ENCODE data around the gene CHST12. TPM values are rescaled to one million over a fixed set of nuclear protein-coding genes. Genes with fewer than 3 reads are reported as not detected.

CHST12 gene
- total RNA-seq, 1 donor from 2014 or later, result 16.7 TPM

- Mint-ChIP-seq H3K4me3 (ENCODE audit: low read depth) (no peak overlapping the region), H3K4me1 (ENCODE audit: low read depth) (peaks cover 2% of the 10 kb centered on the region), H3K9me3 (ENCODE audit: low read depth) (no peaks in the 10 kb centered on the region), H3K27ac (no peak overlapping the region), H3K36me3 (ENCODE audit: insufficient read depth) (no peaks in the 10 kb centered on the region), H3K27me3 (no peaks in the 10 kb centered on the region)
- TF ChIP-seq, protein P1, sequence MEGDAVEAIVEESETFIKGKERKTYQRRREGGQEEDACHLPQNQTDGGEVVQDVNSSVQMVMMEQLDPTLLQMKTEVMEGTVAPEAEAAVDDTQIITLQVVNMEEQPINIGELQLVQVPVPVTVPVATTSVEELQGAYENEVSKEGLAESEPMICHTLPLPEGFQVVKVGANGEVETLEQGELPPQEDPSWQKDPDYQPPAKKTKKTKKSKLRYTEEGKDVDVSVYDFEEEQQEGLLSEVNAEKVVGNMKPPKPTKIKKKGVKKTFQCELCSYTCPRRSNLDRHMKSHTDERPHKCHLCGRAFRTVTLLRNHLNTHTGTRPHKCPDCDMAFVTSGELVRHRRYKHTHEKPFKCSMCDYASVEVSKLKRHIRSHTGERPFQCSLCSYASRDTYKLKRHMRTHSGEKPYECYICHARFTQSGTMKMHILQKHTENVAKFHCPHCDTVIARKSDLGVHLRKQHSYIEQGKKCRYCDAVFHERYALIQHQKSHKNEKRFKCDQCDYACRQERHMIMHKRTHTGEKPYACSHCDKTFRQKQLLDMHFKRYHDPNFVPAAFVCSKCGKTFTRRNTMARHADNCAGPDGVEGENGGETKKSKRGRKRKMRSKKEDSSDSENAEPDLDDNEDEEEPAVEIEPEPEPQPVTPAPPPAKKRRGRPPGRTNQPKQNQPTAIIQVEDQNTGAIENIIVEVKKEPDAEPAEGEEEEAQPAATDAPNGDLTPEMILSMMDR (IDR thresholded peaks at IDR 0.05; ENCODE audit: unreplicated experiment), result no peak
- no peak for DNase-seq (ENCODE audit: low spot score, unreplicated experiment)
Observed at GRCh38 chr7:2494191-2495130, 91.0 kb downstream of the CHST12 start.

DNA sequence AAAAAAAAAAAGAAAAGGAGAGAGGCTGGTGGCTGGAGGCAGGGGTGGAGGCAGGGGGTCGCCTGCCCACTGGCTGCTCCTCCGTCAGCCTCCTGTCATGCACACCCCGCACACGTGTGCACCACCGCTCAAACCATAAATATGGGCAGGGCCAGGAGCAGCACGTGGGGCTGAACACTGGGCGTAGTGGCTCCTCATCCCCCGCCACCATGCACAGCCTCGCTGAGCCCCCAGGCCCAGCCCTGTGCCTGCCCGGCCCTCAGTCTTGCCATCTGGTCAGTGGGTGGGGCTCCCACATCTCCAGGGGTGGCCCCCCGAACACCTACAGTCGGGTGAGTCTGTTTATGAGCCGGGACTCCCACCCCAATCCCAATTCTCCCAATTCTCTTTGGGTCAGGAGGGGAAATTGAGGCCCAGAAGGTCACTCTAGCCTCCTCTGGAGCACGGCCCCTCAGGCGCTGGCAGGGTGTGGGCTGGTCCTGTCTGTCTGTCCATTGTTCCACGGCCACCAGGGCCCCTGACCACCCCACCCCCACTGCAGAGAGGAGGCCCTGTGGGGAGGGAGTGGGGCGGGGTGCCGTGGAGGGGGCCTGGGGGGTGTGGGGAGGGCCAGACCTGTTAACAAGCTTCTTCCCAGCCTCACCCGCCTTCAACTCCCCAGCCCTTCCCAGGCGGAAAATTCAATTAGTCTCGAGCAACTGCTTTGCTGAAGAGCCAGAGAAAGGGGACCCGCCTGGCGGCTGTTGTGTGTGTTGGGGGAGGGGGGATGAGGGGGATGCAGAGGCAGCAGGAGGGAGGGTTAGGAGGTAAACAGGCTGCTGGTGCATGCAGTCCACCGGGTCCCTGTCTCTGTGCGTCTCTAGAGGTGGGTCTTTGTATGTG lies 92.2 kb downstream of the CHST12 start:
- Mint-ChIP-seq H3K27ac (no peak overlapping the region), H3K4me3 (ENCODE audit: low read depth) (no peak overlapping the region), H3K36me3 (ENCODE audit: insufficient read depth) (no peaks in the 10 kb centered on the region), H3K4me1 (ENCODE audit: low read depth) (peaks cover 5% of the 10 kb centered on the region), H3K9me3 (ENCODE audit: low read depth) (no peaks in the 10 kb centered on the region), H3K27me3 (peaks cover 4% of the 10 kb centered on the region)
- TF ChIP-seq, protein P1 (IDR thresholded peaks at IDR 0.05; ENCODE audit: unreplicated experiment), result no peak
- DNase-seq (ENCODE audit: low spot score, unreplicated experiment), result no peak

DNA sequence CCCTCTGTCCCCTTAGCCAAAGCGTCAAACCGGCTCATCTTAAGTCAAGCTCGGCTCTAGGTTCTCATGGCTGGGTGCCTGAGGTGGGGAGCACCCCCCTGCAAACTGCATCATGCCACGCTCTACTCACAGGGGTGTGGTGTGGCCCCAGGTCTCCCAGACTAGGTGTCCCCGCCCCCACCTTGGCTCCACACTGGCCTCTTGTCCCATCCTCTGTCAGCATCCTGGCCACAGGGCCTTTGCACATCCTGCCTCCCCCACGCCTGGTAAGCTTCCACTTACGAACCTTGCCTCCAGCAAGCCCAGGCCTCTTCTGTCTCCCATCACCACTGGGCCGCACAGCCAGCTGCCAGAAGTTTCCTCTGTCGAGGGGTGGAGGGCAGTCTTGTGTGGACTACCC lies 93.0 kb downstream of the CHST12 start:
- H3K36me3 Mint-ChIP-seq (ENCODE audit: insufficient read depth), result no peaks in the 10 kb centered on the region
- TF ChIP-seq, protein P1 (IDR thresholded peaks at IDR 0.05; ENCODE audit: unreplicated experiment), result no peak
- H3K27me3 Mint-ChIP-seq, result peaks cover 6% of the 10 kb centered on the region
- no peak overlapping the region for H3K4me3 Mint-ChIP-seq (ENCODE audit: low read depth)
- DNase-seq (ENCODE audit: low spot score, unreplicated experiment), result no peak
- peaks cover 5% of the 10 kb centered on the region for H3K4me1 Mint-ChIP-seq (ENCODE audit: low read depth)
- no peaks in the 10 kb centered on the region for H3K9me3 Mint-ChIP-seq (ENCODE audit: low read depth)
- peak overlapping the region; percentile 59 for H3K27ac Mint-ChIP-seq

GRCh38 chr7:2497065-2497464 lies 93.7 kb downstream of the CHST12 start:
- Mint-ChIP-seq H3K4me3 (ENCODE audit: low read depth) (no peak overlapping the region), H3K27me3 (peaks cover 6% of the 10 kb centered on the region), H3K9me3 (ENCODE audit: low read depth) (no peaks in the 10 kb centered on the region), H3K36me3 (ENCODE audit: insufficient read depth) (no peaks in the 10 kb centered on the region), H3K4me1 (ENCODE audit: low read depth) (peaks cover 5% of the 10 kb centered on the region), H3K27ac (no peak overlapping the region)
- TF ChIP-seq, protein P1 (IDR thresholded peaks at IDR 0.05; ENCODE audit: unreplicated experiment), result no peak
- DNase-seq (ENCODE audit: low spot score, unreplicated experiment), result no peak

All from progenitor cell of endocrine pancreas (in vitro differentiated cells).